Left ventricle myocardium inferior (tissue), 1 donor: ENCODE data around the gene C9orf78. TPM values are rescaled to one million over a fixed set of nuclear protein-coding genes. Genes with fewer than 3 reads are reported as not detected.

ENCODE experiments used
- DNase-seq: peaks from one replicate; pipeline ENCODE4 v3.0.0-alpha.2; 2020
- H3K27ac ChIP-seq: fragments of 200-600 bp; replicated peaks from 2 replicates; pipeline ENCODE4 v1.8.0; 2021
- H3K27me3 ChIP-seq: fragments of 200-600 bp; 2 replicates; pipeline ENCODE4 v1.8.0; 2021; ENCODE audit warnings: low read depth
- H3K36me3 ChIP-seq: fragments of 200-600 bp; 2 replicates; pipeline ENCODE4 v1.8.0; 2021
- H3K4me1 ChIP-seq: fragments of 200-600 bp; 2 replicates; pipeline ENCODE4 v1.8.0; 2021
- H3K4me3 ChIP-seq: fragments of 200-600 bp; 2 replicates; pipeline ENCODE4 v1.8.0; 2021; ENCODE audit warnings: mild to moderate bottlenecking, moderate library complexity
- H3K9me3 ChIP-seq: fragments of 200-600 bp; replicated peaks from 2 replicates; pipeline ENCODE4 v1.8.0; 2021
- intact Hi-C: fragments of 100-400 bp; cut with micrococcal nuclease; formaldehyde crosslinking; loops from one replicate; pipeline ENCODE4 v1.11.0; 2022
- total RNA-seq: library from RNA; stranded (reverse); fragmentation: NEBNext Ultra II Directional; extraction: Animal tissue kit (Norgen Biotek cat#: 25700); gene quantifications from one replicate; pipeline ENCODE4 v1.2.1, GENCODE V29; 2021
- TF ChIP-seq, protein P1 (sequence below): fragments of 200-600 bp; IDR thresholded peaks from 2 replicates; pipeline ENCODE4 v1.8.0; 2021; ENCODE audit warnings: antibody characterized with exemption, mild to moderate bottlenecking, borderline replicate concordance
- donor health status: DM: no; HTN: yes; CAD: no; lungs with severe emphysema.

C9orf78 gene
- total RNA-seq, 1 donor from 2014 or later, result 30.0 TPM

DNA sequence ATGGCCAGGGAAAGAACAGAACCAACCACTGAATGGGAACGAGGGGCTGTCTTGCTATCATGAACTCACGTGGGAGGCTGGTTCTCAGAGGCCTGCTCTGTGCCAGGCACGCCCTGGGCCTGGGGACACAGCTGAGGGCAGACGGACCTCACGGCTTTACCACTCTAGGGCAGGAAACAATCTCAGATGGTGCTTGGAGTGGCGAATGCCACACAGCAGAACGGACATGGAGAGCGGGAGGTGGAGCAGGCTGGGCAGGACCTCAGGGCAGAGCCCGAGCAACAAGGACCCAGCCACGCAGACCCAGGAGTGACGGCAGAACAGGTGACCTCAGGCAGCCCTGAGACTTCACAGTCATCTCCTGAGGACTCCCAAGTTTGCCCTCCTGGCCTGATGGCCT, 19.8 kb downstream of the C9orf78 start:
- TF ChIP-seq, protein P1, sequence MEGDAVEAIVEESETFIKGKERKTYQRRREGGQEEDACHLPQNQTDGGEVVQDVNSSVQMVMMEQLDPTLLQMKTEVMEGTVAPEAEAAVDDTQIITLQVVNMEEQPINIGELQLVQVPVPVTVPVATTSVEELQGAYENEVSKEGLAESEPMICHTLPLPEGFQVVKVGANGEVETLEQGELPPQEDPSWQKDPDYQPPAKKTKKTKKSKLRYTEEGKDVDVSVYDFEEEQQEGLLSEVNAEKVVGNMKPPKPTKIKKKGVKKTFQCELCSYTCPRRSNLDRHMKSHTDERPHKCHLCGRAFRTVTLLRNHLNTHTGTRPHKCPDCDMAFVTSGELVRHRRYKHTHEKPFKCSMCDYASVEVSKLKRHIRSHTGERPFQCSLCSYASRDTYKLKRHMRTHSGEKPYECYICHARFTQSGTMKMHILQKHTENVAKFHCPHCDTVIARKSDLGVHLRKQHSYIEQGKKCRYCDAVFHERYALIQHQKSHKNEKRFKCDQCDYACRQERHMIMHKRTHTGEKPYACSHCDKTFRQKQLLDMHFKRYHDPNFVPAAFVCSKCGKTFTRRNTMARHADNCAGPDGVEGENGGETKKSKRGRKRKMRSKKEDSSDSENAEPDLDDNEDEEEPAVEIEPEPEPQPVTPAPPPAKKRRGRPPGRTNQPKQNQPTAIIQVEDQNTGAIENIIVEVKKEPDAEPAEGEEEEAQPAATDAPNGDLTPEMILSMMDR, result no peak

DNA sequence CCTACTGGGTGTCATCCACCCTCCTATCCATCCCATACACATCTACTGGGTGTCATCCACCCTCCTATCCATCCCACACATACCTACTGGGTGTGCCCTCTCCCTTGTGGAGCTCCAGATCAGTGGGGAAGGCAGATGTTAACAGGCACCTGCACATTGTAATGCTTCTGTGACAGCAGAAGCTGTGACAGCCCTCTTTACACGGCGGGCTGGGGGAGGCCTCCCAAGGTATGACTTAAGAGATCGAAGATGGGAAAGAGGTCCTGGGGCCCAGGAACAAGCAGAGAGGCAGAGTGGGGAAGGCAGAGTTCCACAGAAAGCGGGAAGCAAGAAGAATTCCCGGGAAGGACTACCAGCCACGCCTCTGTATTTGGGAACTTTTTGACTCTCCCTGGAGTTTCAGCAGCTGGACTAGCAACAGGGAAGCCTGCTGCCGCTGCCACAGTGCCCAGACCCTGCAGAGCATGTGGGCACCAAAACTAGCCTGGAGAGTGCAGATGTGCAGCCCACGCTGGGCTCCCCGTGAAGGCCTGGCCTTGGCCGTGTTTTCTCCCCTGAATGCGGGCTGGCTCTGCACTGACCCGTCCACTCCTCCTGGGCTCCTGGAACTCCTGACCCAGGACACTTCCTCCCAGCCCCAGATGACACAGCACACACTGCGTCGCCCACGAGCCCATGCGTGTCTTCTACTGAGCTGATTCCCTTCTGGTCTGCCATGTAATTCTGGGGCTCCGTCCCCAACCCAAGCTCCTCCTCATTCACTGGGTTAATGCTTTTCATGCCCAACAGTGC, 20.4 kb downstream of the C9orf78 start:
- DNase-seq, result no peak
- H3K9me3 ChIP-seq, result no peaks in the 10 kb centered on the region
- no peaks in the 10 kb centered on the region for H3K4me1 ChIP-seq
- intact Hi-C loops, result no loop called here
- H3K27ac ChIP-seq, result no peak overlapping the region
- no peaks in the 10 kb centered on the region for H3K27me3 ChIP-seq
- peaks cover 87% of the 10 kb centered on the region for H3K36me3 ChIP-seq
- no peak overlapping the region for H3K4me3 ChIP-seq
- TF ChIP-seq, protein P1, result no peak

More for the DNA sequence above, 19.8 kb downstream of the C9orf78 start:
- Histone ChIP-seq H3K27ac (no peak overlapping the region), H3K4me3 (no peak overlapping the region), H3K9me3 (no peaks in the 10 kb centered on the region), H3K4me1 (no peaks in the 10 kb centered on the region), H3K27me3 (no peaks in the 10 kb centered on the region), H3K36me3 (peaks cover 86% of the 10 kb centered on the region)
- intact Hi-C loops, result no loop called here
- DNase-seq, result no peak

GRCh38 chr9:129813661-129814060, 21.4 kb downstream of the C9orf78 start:
- H3K36me3 ChIP-seq, result peaks cover 85% of the 10 kb centered on the region
- TF ChIP-seq, protein P1, result no peak
- H3K4me1 ChIP-seq, result no peaks in the 10 kb centered on the region
- H3K9me3 ChIP-seq, result no peaks in the 10 kb centered on the region
- H3K27ac ChIP-seq, result no peak overlapping the region
- H3K27me3 ChIP-seq, result no peaks in the 10 kb centered on the region
- no peak for DNase-seq
- intact Hi-C loops, result no loop called here
- no peak overlapping the region for H3K4me3 ChIP-seq

DNA sequence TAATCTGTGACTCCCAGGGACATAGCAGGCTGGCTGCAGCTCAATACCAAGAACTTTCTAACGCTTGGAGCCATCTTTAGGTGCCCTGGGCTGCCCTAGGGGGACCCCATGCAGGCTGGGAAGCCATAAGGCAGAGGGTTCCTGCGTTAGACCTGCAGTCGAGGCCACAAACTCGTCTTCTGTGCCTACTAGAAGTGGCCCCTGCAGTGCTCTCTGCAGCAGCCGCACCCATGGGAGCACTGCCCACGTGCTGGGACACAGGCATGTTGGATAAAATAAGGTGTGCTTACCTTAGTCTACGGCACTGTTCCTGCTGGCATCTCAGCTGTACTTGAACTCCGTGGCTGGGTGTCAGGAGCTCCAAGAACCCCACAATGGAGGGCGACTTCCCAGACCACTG, 22.7 kb downstream of the C9orf78 start:
- no peak for DNase-seq
- H3K9me3 ChIP-seq, result no peaks in the 10 kb centered on the region
- peaks cover 76% of the 10 kb centered on the region for H3K36me3 ChIP-seq
- no peak overlapping the region for H3K4me3 ChIP-seq
- H3K4me1 ChIP-seq, result no peaks in the 10 kb centered on the region
- TF ChIP-seq, protein P1, result no peak
- intact Hi-C loops, result no loop called here
- no peaks in the 10 kb centered on the region for H3K27me3 ChIP-seq
- no peak overlapping the region for H3K27ac ChIP-seq

GRCh38 chr9:129811967-129812363, 23.1 kb downstream of the C9orf78 start:
- no peak for DNase-seq
- Histone ChIP-seq H3K27me3 (no peaks in the 10 kb centered on the region), H3K9me3 (no peaks in the 10 kb centered on the region), H3K4me1 (no peaks in the 10 kb centered on the region), H3K27ac (no peak overlapping the region), H3K4me3 (no peak overlapping the region), H3K36me3 (peaks cover 76% of the 10 kb centered on the region)
- intact Hi-C loops, result no loop called here
- TF ChIP-seq, protein P1, result no peak
